A673 (cell line): ENCODE results near the gene BPIFA2. TPM values are rescaled to one million over a fixed set of nuclear protein-coding genes. Genes with fewer than 3 reads are reported as not detected.

Experiments
- BruUV-seq: library from RNA; stranded (reverse); fragments of 400-500 nt; replicated peaks from 2 replicates; lab custom pipeline; 2021; lab: Mats Ljungman, UMichigan
- CTCF ChIA-PET: fragments of 300-600 bp; sonication (Branson Sonifier 250); formaldehyde crosslinking; loops from one replicate; lab custom pipeline; 2022; ENCODE audit warnings: antibody characterized with exemption; lab: Charles Lee
- POLR2A ChIA-PET: fragments of 300-600 bp; sonication (Branson Sonifier 250); formaldehyde crosslinking; loops from one replicate; lab custom pipeline; 2022; ENCODE audit warnings: antibody characterized with exemption; ENCODE audit not compliant: low non-redundant PET; lab: Charles Lee
- DNase-seq: peaks from one replicate; pipeline ENCODE4 v3.0.0-alpha.2; 2015; ENCODE audit warnings: low spot score
- H3K27ac ChIP-seq: fragments of 200-600 bp; sonication (generic); 2 replicates; pipeline ENCODE4 v1.5.1; 2016; ENCODE audit warnings: mixed run types, low read depth, mild to moderate bottlenecking, mixed read lengths, antibody characterized with exemption, low read length; ENCODE audit not compliant: poor library complexity, severe bottlenecking
- H3K27me3 ChIP-seq: fragments of 200-600 bp; sonication (generic); replicated peaks from 2 replicates; pipeline ENCODE4 v1.6.1; 2017; ENCODE audit warnings: mixed run types, low read depth, mild to moderate bottlenecking, mixed read lengths, antibody characterized with exemption, low read length; ENCODE audit not compliant: insufficient read depth, poor library complexity
- H3K36me3 ChIP-seq: fragments of 200-600 bp; sonication (generic); 2 replicates; pipeline ENCODE4 v1.6.1; 2016; ENCODE audit warnings: mixed run types, mild to moderate bottlenecking, mixed read lengths, antibody characterized with exemption, low read length; ENCODE audit not compliant: insufficient read depth, poor library complexity, severe bottlenecking
- H3K4me1 ChIP-seq: fragments of 200-600 bp; sonication (generic); 2 replicates; pipeline ENCODE4 v1.6.1; 2017; ENCODE audit warnings: mixed run types, mild to moderate bottlenecking, mixed read lengths, antibody characterized with exemption, low read length; ENCODE audit not compliant: insufficient read depth, poor library complexity, severe bottlenecking
- H3K4me3 ChIP-seq: fragments of 200-600 bp; sonication (generic); 2 replicates; pipeline ENCODE4 v1.5.1; 2016; ENCODE audit warnings: low read depth, mixed run types, mild to moderate bottlenecking, mixed read lengths, low read length; ENCODE audit not compliant: poor library complexity, severe bottlenecking
- H3K9me3 ChIP-seq: fragments of 200-600 bp; sonication (generic); 2 replicates; pipeline ENCODE4 v1.6.1; 2016; ENCODE audit warnings: mixed run types, low read depth, mild to moderate bottlenecking, mixed read lengths, antibody characterized with exemption, low read length; ENCODE audit not compliant: poor library complexity, severe bottlenecking
- CTCF ChIP-seq: fragments of 300-800, 200-600 bp; sonication (generic); conservative IDR thresholded peaks from 2 replicates; pipeline ENCODE4 v1.5.1; 2017; ENCODE audit warnings: low read depth, mild to moderate bottlenecking, antibody characterized with exemption, low read length, moderate library complexity, mixed read lengths
- EZH2 ChIP-seq: fragments of 200-600 bp; sonication (generic); IDR thresholded peaks from 2 replicates; pipeline ENCODE4 v1.6.1; 2017; ENCODE audit warnings: borderline replicate concordance, low read depth, mild to moderate bottlenecking, mixed read lengths, antibody characterized with exemption, low read length; ENCODE audit not compliant: poor library complexity, severe bottlenecking
- intact Hi-C: fragments of 100-400 bp; cut with micrococcal nuclease; formaldehyde crosslinking; loops from one replicate; pipeline ENCODE4 v1.10.0; 2022; ENCODE audit not compliant: unreplicated experiment
- total RNA-seq: library from RNA; stranded (reverse); gene quantifications from 2 replicates; pipeline ENCODE4 v1.2.3, GENCODE V29; 2021

Gene BPIFA2
- total RNA-seq, 1 experiment from 2014 or later = not detected

DNA sequence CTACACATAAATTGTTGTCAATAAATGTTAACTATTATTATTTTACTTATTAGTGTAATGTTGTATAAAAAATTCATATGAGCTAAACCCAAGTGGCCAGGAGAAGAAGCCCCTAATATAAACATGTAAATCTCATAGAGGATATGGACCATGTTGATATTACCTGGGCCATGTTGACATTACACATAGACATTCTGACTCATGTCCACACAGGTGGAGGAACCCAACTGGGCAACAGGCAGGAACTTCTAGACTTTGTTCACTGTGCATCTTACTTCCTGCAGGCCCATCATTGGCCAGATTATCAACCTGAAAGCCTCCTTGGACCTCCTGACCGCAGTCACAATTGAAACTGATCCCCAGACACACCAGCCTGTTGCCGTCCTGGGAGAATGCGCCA, 7.2 kb downstream of the BPIFA2 start:
- Histone ChIP-seq H3K27me3 (peaks cover 11% of the 10 kb centered on the region), H3K27ac (no peak overlapping the region), H3K36me3 (no peaks in the 10 kb centered on the region), H3K9me3 (no peaks in the 10 kb centered on the region), H3K4me3 (no peak overlapping the region), H3K4me1 (no peaks in the 10 kb centered on the region)
- TF ChIP-seq CTCF = no peak
- no peak for TF ChIP-seq EZH2
- ChIA-PET CTCF (no interaction called here), POLR2A (no interaction called here)
- intact Hi-C loops = no loop called here
- no TSS peak for BruUV-seq
- DNase-seq = no peak

GRCh38 chr20:33176101-33176500, 8.1 kb downstream of the BPIFA2 start:
- intact Hi-C loops = no loop called here
- no peak for DNase-seq
- POLR2A ChIA-PET = no interaction called here
- Histone ChIP-seq H3K4me1 (no peaks in the 10 kb centered on the region), H3K4me3 (no peak overlapping the region), H3K36me3 (no peaks in the 10 kb centered on the region), H3K9me3 (no peaks in the 10 kb centered on the region), H3K27me3 (peaks cover 11% of the 10 kb centered on the region), H3K27ac (no peak overlapping the region)
- no TSS peak for BruUV-seq
- CTCF ChIA-PET = no interaction called here
- no peak for TF ChIP-seq EZH2
- no peak for TF ChIP-seq CTCF

- DNase-seq = no peak
- Histone ChIP-seq H3K4me3 (no peak overlapping the region), H3K27me3 (peaks cover 11% of the 10 kb centered on the region), H3K36me3 (no peaks in the 10 kb centered on the region), H3K4me1 (no peaks in the 10 kb centered on the region), H3K27ac (no peak overlapping the region), H3K9me3 (no peaks in the 10 kb centered on the region)
- no peak for TF ChIP-seq CTCF
- no peak for TF ChIP-seq EZH2
- intact Hi-C loops = no loop called here
- ChIA-PET POLR2A (no interaction called here), CTCF (no interaction called here)
- BruUV-seq = no TSS peak
Observed at GRCh38 chr20:33177866-33178265, 9.9 kb downstream of the BPIFA2 start.
